H1 (cell line): ENCODE results near the gene ABLIM1. TPM values are rescaled to one million over a fixed set of nuclear protein-coding genes. Genes with fewer than 3 reads are reported as not detected.

ENCODE experiments used
- FOSL1 ChIP-seq: IDR thresholded peaks from 2 replicates; pipeline ENCODE4 v1.6.1; 2011; ENCODE audit warnings: mild to moderate bottlenecking, low read depth, low read length, moderate library complexity; ENCODE audit not compliant: insufficient read depth
- GTF2F1 ChIP-seq: IDR thresholded peaks from 2 replicates; pipeline ENCODE4 v1.6.1; 2012; ENCODE audit warnings: low read depth, low read length, improper control_type of control experiment, borderline replicate concordance
- RNF2 ChIP-seq: fragments of 200-900, 300-1000 bp; sonication (generic); IDR thresholded peaks from 2 replicates; pipeline ENCODE4 v1.7.1; 2016; ENCODE audit warnings: borderline replicate concordance, low read depth, mild to moderate bottlenecking, antibody characterized with exemption, low read length; ENCODE audit not compliant: poor library complexity, severe bottlenecking; ENCODE audit errors: missing control alignments
- SIX5 ChIP-seq: IDR thresholded peaks from 2 replicates; pipeline ENCODE4 v1.6.1; 2011; ENCODE audit warnings: mild to moderate bottlenecking, low read depth, low read length
- polyA plus RNA-seq, 7 experiments: library from polyadenylated mRNA; depleted of rRNA in 3 of 7; stranded (reverse) in 5 of 7; unstranded in 2 of 7; fragments of >200 nt in 5 of 7; fragments of 200-250 nt in 2 of 7; gene quantifications; 1 replicate in 5 of 7; 2 replicates in 1 of 7; 4 replicates in 1 of 7; pipeline versions ENCODE4 v1.2.1 to v1.2.3, GENCODE V29; 2011 to 2013; ENCODE audit warnings: missing spikeins in 2 of 7, mixed read lengths in 2 of 7
- total RNA-seq: library from RNA; stranded (reverse); fragmentation: NEBNext Ultra II Directional; extraction: Animal tissue kit (Norgen Biotek cat#: 25700); gene quantifications from 2 replicates; pipeline ENCODE4 v1.2.1, GENCODE V29; 2021

ABLIM1 gene
- total and polyA plus RNA-seq, 2 of the 8 experiments (the other 6 are each of a cell fraction or from before 2014, with no cell fraction given) = 51.2 to 51.7 TPM

- no peak for TF ChIP-seq RNF2
- no peak for TF ChIP-seq FOSL1
- TF ChIP-seq SIX5 = no peak
- no peak for TF ChIP-seq GTF2F1
These were observed 58.0 kb downstream of the ABLIM1 start (continued) for GRCh38 chr10:114600057-114600456.
